ENCODE measurements around the gene TBC1D22B. TPM values are rescaled to one million over a fixed set of nuclear protein-coding genes. Genes with fewer than 3 reads are reported as not detected.
A peak's percentile ranks its signal among the peaks of the same experiment; 100 is the strongest.
"Not testable (repeated sequence)": the region's sequence is repeated elsewhere in the genome, so short reads cannot be mapped to it uniquely, and the experiment has no call there.

Gene TBC1D22B
- total RNA-seq, 1 donor = 4.8 TPM

DNA sequence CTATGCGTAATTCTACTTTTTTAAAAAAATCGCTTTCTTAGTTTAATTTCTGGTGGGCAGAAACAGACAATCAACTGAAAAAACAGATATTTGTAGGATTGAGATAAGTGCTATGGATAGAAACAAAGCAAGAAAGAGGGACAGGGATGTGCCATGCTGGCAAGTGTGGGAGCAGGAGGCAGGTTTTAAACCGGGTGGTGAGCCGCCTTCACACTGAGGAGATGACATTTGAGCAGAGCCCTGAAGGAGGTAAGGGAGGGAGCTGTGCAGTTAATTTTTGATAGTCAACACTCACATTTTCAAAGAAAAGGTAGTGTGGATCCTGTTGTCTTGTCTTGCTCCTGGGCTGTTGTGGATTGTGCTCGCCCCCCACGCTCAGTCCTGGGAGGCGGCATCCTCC, 47.2 kb downstream of the TBC1D22B start:
- TF ChIP-seq, protein P1, sequence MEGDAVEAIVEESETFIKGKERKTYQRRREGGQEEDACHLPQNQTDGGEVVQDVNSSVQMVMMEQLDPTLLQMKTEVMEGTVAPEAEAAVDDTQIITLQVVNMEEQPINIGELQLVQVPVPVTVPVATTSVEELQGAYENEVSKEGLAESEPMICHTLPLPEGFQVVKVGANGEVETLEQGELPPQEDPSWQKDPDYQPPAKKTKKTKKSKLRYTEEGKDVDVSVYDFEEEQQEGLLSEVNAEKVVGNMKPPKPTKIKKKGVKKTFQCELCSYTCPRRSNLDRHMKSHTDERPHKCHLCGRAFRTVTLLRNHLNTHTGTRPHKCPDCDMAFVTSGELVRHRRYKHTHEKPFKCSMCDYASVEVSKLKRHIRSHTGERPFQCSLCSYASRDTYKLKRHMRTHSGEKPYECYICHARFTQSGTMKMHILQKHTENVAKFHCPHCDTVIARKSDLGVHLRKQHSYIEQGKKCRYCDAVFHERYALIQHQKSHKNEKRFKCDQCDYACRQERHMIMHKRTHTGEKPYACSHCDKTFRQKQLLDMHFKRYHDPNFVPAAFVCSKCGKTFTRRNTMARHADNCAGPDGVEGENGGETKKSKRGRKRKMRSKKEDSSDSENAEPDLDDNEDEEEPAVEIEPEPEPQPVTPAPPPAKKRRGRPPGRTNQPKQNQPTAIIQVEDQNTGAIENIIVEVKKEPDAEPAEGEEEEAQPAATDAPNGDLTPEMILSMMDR (IDR thresholded peaks at IDR 0.05; ENCODE audit: insufficient read depth, low read length) = no peak
- no peak overlapping the region for H3K4me3 ChIP-seq (ENCODE audit: low read depth, low read length)
- no peak for DNase-seq (ENCODE audit: low read depth)

DNA sequence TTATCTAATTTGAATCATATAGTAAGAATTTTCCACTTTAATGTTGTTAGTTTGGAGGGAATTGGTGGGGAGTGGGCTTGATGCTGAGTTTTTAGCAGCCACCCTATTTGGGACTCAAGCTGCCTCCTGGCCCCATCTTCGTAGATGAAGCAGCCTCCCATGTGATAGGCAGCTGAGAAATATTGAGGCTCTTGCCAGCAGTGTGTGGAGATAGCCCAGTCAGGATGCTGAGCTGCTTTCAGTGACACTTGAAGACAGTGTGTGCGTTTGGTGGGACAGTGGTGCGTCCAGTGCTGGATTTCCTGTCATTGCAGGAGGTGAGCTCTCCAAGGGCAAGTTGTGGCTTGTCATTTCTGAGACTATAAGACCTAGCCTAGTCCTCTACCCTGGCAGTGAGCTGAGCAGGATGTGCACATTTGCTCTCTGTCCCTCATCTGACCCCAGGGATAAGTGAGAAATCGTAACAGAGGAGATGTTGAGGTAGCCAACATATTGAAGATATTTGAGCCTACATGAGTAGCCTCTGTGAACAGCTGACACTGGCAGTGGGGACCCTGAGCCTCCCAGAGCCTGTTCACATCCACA, 48.4 kb downstream of the TBC1D22B start:
- no peak overlapping the region for H3K4me3 ChIP-seq (ENCODE audit: low read depth, low read length)
- TF ChIP-seq, protein P1 (IDR thresholded peaks at IDR 0.05; ENCODE audit: insufficient read depth, low read length) = no peak
- DNase-seq (ENCODE audit: low read depth) = no peak

DNA sequence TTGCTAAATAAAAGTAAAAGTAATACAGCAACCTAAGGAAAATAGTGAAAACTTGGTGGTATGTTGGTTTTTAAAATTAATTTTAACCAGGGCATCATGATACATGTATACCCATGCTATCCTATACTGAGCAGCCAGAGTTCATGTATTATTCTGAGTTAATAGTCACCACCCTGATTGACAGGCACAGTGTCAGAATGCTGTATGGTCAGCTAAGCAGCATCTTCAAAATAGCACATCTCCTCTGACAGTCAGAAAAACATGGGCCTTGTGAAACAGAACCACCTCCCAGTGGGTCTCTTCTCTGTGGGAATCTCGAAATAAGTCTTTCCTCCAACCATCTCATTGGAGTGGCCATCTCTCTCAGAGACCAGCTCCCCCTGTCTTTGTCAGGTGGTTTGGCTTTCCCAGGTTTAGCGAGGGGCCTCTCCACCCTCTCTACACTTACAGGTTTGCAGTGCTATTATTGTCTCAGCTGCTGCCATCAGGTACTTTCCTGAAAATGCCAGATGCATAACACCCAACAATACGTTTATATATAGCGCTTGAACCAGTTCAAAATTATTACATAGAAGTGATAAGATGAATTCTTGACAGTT, 49.2 kb downstream of the TBC1D22B start:
- no peak overlapping the region for H3K4me3 ChIP-seq (ENCODE audit: low read depth, low read length)
- DNase-seq (ENCODE audit: low read depth) = no peak
- TF ChIP-seq, protein P1 (IDR thresholded peaks at IDR 0.05; ENCODE audit: insufficient read depth, low read length) = no peak

DNA sequence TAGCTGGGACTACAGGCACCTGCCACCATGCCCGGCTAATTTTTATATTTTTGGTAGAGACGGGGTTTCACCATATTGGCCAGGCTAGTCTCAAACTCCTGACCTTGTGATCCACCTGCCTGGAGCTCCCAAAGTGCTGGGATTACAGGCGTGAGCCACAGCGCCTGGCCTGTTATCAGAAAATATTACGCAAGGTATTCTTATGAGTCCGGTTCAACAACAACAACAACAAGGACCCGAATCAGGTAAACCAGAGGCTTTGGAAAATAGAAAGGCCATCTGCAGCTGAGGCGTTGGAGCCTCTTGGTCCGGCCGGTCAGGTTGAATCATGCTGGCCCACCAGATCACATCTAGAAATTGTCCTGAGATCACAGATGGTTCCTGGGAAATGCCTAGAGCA, 49.9 kb downstream of the TBC1D22B start:
- H3K4me3 ChIP-seq (ENCODE audit: low read depth, low read length); DNase-seq (ENCODE audit: low read depth): not testable (repeated sequence)

DNA sequence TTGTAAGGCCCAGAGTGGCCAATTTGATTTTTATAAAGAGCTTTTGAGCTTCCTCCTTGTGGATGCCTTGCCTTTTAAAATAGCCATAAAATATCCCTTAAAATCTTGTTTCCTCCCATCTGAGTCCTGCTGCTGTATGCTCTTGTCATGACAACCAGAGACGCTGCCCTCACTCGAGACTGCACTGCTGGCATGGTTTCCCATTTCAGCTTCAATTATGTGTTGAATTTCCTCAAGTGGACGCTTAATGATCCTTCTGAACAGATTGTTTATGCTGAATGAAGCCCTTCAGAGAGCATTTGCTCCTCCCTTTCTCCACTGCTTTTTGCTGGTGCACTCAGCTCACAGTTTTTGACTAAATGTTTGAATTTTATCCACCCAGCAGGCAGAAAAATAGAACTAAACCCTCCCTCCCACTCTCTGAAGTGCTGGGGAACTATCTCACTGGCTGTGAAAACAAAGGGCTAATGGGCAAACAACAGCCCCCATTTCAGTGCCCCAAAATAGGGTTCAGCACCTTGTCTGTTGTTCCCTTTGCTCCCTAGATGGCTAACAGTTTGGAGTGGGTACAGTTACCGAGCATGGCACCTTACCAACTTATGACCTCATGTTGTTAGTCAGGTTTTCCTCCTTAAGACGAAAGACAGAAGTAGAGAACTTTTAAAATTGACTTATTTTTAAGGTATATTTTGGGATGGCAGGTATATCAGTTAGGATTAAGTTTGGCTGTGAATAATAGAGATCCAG, 50.7 kb downstream of the TBC1D22B start:
- H3K4me3 ChIP-seq (ENCODE audit: low read depth, low read length) = no peak overlapping the region
- TF ChIP-seq, protein P1 (IDR thresholded peaks at IDR 0.05; ENCODE audit: insufficient read depth, low read length) = no peak
- peak; percentile 72 for DNase-seq (ENCODE audit: low read depth)

DNA sequence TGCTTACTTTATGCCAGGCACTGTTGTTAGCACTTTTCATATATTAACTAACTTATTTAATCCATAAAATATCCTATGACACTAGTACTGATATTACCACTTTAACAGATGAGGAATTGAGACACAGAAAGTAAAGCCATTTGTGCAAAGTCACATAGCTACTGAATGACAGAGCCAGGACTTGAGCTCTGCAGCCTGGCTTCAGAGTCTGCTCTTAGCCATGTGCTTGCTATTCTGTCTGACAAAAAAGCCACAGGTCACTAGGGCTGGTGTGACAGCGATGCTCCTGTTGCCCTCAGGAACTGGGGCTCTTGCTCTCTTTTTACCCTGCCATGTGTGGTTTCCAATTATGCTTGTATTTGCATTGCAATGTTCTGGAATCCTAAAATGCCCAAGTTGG, 51.5 kb downstream of the TBC1D22B start:
- DNase-seq (ENCODE audit: low read depth) = no peak
- H3K4me3 ChIP-seq (ENCODE audit: low read depth, low read length) = no peak overlapping the region
- TF ChIP-seq, protein P1 (IDR thresholded peaks at IDR 0.05; ENCODE audit: insufficient read depth, low read length) = no peak

DNA sequence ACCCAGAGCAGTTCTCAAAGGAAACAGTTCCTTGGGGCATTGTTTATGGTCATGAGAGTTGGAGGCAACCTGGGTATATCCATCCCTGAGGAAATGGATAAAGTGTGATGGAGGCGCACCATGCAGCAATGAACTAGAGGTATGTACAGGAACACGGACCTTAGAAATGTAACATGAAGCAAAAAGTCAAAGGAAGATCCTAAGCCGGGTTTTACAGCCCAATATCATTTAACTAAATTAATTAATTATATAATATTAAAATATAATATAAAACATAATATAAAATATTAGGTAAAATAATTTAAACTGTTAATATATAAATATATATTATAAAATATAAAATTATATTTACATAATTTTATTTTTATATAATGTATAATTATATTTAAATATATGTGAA, 52.1 kb downstream of the TBC1D22B start:
- H3K4me3 ChIP-seq (ENCODE audit: low read depth, low read length) = no peak overlapping the region
- no peak for DNase-seq (ENCODE audit: low read depth)
- TF ChIP-seq, protein P1 (IDR thresholded peaks at IDR 0.05; ENCODE audit: insufficient read depth, low read length) = no peak

Data from fibroblast of the aortic adventitia (primary cell).